Liver (tissue), 9 donors: ENCODE measurements around the gene WWOX. TPM values are rescaled to one million over a fixed set of nuclear protein-coding genes. Genes with fewer than 3 reads are reported as not detected.

Experiments used
- DNase-seq: peaks from one replicate; pipeline ENCODE4 v3.0.0-alpha.2; 2017; ENCODE audit warnings: low spot score
- H3K27ac ChIP-seq, 2 donors: one replicate each; pipeline ENCODE4 v1.7.0; 2013; ENCODE audit warnings: inconsistent platforms in 2 of 2, low read length in 2 of 2, control low read depth in 1 of 2, low read depth in 1 of 2, mild to moderate bottlenecking in 1 of 2
- H3K27me3 ChIP-seq, 4 donors: one replicate each; pipeline versions ENCODE4 v1.6.1 to v1.7.0; 2013; ENCODE audit warnings: low read length in 3 of 4, inconsistent platforms in 1 of 4, mild to moderate bottlenecking in 1 of 4, moderate library complexity in 1 of 4; ENCODE audit not compliant: control insufficient read depth in 4 of 4, insufficient read depth in 4 of 4
- H3K36me3 ChIP-seq, 4 donors: one replicate each; pipeline versions ENCODE4 v1.6.1 to v1.7.0; 2013; ENCODE audit warnings: low read length in 3 of 4, mild to moderate bottlenecking in 3 of 4, low read depth in 1 of 4, moderate library complexity in 1 of 4; ENCODE audit not compliant: control insufficient read depth in 4 of 4, insufficient read depth in 3 of 4
- H3K4me1 ChIP-seq, 4 donors: one replicate each; pipeline versions ENCODE4 v1.6.1 to v1.7.0; 2013; ENCODE audit warnings: low read length in 3 of 4, mild to moderate bottlenecking in 3 of 4, moderate library complexity in 1 of 4; ENCODE audit not compliant: control insufficient read depth in 4 of 4, insufficient read depth in 4 of 4
- H3K4me3 ChIP-seq, 3 donors: one replicate each; pipeline versions ENCODE4 v1.6.1 to v1.7.0; 2013; ENCODE audit warnings: low read length in 3 of 3, control low read depth in 1 of 3, low read depth in 1 of 3, mild to moderate bottlenecking in 1 of 3
- H3K9ac ChIP-seq, 2 donors: one replicate each; pipeline ENCODE4 v1.7.0; 2013; ENCODE audit warnings: low read length in 2 of 2, mild to moderate bottlenecking in 2 of 2, moderate library complexity in 2 of 2, control low read depth in 1 of 2, low read depth in 1 of 2
- H3K9me3 ChIP-seq, 4 donors: one replicate each; pipeline versions ENCODE4 v1.6.1 to v1.7.0; 2013; ENCODE audit warnings: low read length in 3 of 4; ENCODE audit not compliant: control insufficient read depth in 4 of 4
- EGR1 ChIP-seq, 2 donors: IDR thresholded peaks; 2 replicates each; pipeline ENCODE4 v1.6.1; 2016 to 2018; ENCODE audit warnings: antibody characterized with exemption in 2 of 2, low read depth in 2 of 2
- FOXA1 ChIP-seq: IDR thresholded peaks from 2 replicates; pipeline ENCODE4 v1.6.1; 2016; ENCODE audit warnings: antibody characterized with exemption
- HNF4A ChIP-seq, 2 donors: conservative IDR thresholded peaks; 2 replicates each; pipeline ENCODE4 v1.6.1; 2016; ENCODE audit warnings: antibody characterized with exemption in 2 of 2, mild to moderate bottlenecking in 2 of 2
- HNF4G ChIP-seq: IDR thresholded peaks from 2 replicates; pipeline ENCODE4 v1.6.1; 2016; ENCODE audit warnings: antibody characterized with exemption
- RAD21 ChIP-seq, 2 donors: IDR thresholded peaks; 2 replicates each; pipeline ENCODE4 v1.6.1; 2016; ENCODE audit warnings: antibody characterized with exemption in 2 of 2, mild to moderate bottlenecking in 2 of 2
- RXRA ChIP-seq, 2 donors: IDR thresholded peaks; 2 replicates each; pipeline ENCODE4 v1.6.1; 2017 to 2018; ENCODE audit warnings: antibody characterized with exemption in 2 of 2, mild to moderate bottlenecking in 1 of 2
- SP1 ChIP-seq: IDR thresholded peaks from 2 replicates; pipeline ENCODE4 v1.6.1; 2018; ENCODE audit warnings: antibody characterized with exemption, mild to moderate bottlenecking
- TAF1 ChIP-seq: conservative IDR thresholded peaks from 2 replicates; pipeline ENCODE4 v1.6.1; 2016; ENCODE audit warnings: antibody characterized with exemption, mild to moderate bottlenecking
- WGBS: extraction: QIAGEN DNeasy Blood & Tissue Kit; methylation state at CpG from one replicate; pipeline ENCODE4 v1.1.7; 2013; 5-methylcytosine and 5-hydroxymethylcytosine counted together
- polyA plus RNA-seq, 2 donors: library from polyadenylated mRNA; stranded (reverse) in 1 of 2; unstranded in 1 of 2; fragments of 200-250 nt in 1 of 2; fragments of >200 nt in 1 of 2; fragmentation: Nextera tagmentation in 1 of 2; extraction: Ambion mirVana in 1 of 2; gene quantifications; one replicate each; pipeline versions ENCODE4 v1.2.1 to v1.2.3, GENCODE V29; 2013 to 2015
- total RNA-seq, 2 donors: library from RNA; depleted of rRNA; stranded (reverse); fragments of >200 nt; gene quantifications; one replicate each; pipeline ENCODE4 v1.2.3, GENCODE V29; 2014
- TF ChIP-seq, protein P1 (sequence below): IDR thresholded peaks from 2 replicates; pipeline ENCODE4 v1.6.1; 2016; ENCODE audit warnings: antibody characterized with exemption
- TF ChIP-seq, protein P2 (sequence below): IDR thresholded peaks from 2 replicates; pipeline ENCODE4 v1.6.1; 2016; ENCODE audit warnings: antibody characterized with exemption, mild to moderate bottlenecking
- TF ChIP-seq, protein P3 (sequence below): fragments of 150-350 bp; IDR thresholded peaks from 2 replicates; pipeline ENCODE4 v1.5.1; 2017; ENCODE audit warnings: improper control_type of control experiment, low read depth, low read length; ENCODE audit not compliant: missing input control
- donor health status: healthy.
- donor health status: healthy.
- donor health status: healthy.
- donor health status: healthy.
- donor health status: healthy.

WWOX gene
- total and polyA plus RNA-seq, 4 donors = 9.8 to 46.0 (median 15.3) TPM

DNA sequence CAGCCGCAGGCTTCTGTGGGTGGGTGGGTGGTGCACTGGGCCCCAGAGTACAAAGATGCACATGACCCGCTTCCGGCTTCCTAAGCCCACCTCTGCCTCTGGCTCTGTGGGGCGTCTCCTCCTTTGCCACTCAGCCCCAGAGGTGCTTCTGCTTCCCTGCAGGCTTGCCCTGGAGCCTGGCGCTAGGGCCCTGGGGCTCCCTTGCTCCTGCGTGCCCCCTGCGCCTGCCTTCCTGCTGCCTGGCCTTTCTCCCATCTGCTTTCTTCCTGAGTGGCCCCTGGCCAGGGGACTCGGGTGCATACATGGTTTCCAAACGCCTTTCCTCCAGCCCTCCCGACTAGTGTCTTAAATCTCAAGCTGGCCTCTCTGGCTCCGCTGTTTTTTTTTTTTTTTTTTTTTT is 3.4 kb downstream of the WWOX start:
- Histone ChIP-seq H3K27me3 (no peaks in the 10 kb centered on the region), H3K9me3 (no peaks in the 10 kb centered on the region), H3K4me3 (no peak overlapping the region), H3K9ac (no peak overlapping the region), H3K36me3 (no peaks in the 10 kb centered on the region), H3K27ac (no peak overlapping the region), H3K4me1 (peaks cover 5 to 13% (median 9%) of the 10 kb centered on the region in 4 donors)
- TF ChIP-seq TAF1 = no peak
- no peak for TF ChIP-seq SP1
- TF ChIP-seq, protein P1, sequence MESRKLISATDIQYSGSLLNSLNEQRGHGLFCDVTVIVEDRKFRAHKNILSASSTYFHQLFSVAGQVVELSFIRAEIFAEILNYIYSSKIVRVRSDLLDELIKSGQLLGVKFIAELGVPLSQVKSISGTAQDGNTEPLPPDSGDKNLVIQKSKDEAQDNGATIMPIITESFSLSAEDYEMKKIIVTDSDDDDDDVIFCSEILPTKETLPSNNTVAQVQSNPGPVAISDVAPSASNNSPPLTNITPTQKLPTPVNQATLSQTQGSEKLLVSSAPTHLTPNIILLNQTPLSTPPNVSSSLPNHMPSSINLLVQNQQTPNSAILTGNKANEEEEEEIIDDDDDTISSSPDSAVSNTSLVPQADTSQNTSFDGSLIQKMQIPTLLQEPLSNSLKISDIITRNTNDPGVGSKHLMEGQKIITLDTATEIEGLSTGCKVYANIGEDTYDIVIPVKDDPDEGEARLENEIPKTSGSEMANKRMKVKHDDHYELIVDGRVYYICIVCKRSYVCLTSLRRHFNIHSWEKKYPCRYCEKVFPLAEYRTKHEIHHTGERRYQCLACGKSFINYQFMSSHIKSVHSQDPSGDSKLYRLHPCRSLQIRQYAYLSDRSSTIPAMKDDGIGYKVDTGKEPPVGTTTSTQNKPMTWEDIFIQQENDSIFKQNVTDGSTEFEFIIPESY = no peak
- TF ChIP-seq, protein P2, sequence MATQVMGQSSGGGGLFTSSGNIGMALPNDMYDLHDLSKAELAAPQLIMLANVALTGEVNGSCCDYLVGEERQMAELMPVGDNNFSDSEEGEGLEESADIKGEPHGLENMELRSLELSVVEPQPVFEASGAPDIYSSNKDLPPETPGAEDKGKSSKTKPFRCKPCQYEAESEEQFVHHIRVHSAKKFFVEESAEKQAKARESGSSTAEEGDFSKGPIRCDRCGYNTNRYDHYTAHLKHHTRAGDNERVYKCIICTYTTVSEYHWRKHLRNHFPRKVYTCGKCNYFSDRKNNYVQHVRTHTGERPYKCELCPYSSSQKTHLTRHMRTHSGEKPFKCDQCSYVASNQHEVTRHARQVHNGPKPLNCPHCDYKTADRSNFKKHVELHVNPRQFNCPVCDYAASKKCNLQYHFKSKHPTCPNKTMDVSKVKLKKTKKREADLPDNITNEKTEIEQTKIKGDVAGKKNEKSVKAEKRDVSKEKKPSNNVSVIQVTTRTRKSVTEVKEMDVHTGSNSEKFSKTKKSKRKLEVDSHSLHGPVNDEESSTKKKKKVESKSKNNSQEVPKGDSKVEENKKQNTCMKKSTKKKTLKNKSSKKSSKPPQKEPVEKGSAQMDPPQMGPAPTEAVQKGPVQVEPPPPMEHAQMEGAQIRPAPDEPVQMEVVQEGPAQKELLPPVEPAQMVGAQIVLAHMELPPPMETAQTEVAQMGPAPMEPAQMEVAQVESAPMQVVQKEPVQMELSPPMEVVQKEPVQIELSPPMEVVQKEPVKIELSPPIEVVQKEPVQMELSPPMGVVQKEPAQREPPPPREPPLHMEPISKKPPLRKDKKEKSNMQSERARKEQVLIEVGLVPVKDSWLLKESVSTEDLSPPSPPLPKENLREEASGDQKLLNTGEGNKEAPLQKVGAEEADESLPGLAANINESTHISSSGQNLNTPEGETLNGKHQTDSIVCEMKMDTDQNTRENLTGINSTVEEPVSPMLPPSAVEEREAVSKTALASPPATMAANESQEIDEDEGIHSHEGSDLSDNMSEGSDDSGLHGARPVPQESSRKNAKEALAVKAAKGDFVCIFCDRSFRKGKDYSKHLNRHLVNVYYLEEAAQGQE = no peak
- TF ChIP-seq RXRA (IDR thresholded peaks at IDR 0.05) = no peak
- no peak for DNase-seq
- 88% methylated on average over 11 of the region's 11 CpGs for WGBS

DNA sequence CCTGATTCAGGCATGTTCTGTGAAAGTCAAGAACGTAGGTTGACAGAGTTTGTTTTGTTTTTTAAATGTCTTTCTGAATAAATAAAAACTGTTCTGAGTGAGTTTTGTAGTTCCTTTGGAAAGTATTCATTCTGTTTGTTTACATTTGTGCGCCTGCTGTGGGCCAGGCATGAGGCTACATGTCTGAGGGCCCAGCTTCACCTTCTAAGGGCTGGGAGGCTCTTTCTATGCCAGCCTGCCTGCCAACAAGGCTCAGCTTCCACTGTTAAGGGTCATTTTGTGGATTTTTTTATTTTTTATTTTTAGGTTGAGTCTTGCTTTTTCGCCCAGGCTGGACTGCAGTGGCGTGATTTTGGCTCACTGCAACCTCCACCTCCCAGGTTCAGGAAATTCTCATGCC is 6.1 kb downstream of the WWOX start:
- WGBS = 84% methylated on average over 4 of the region's 4 CpGs
- H3K9ac ChIP-seq = no peak overlapping the region
- DNase-seq = no peak
- no peaks in the 10 kb centered on the region for H3K9me3 ChIP-seq
- no peak overlapping the region for H3K4me3 ChIP-seq
- no peak for TF ChIP-seq HNF4A (conservative IDR thresholded peaks at IDR 0.05)
- TF ChIP-seq, protein P3, sequence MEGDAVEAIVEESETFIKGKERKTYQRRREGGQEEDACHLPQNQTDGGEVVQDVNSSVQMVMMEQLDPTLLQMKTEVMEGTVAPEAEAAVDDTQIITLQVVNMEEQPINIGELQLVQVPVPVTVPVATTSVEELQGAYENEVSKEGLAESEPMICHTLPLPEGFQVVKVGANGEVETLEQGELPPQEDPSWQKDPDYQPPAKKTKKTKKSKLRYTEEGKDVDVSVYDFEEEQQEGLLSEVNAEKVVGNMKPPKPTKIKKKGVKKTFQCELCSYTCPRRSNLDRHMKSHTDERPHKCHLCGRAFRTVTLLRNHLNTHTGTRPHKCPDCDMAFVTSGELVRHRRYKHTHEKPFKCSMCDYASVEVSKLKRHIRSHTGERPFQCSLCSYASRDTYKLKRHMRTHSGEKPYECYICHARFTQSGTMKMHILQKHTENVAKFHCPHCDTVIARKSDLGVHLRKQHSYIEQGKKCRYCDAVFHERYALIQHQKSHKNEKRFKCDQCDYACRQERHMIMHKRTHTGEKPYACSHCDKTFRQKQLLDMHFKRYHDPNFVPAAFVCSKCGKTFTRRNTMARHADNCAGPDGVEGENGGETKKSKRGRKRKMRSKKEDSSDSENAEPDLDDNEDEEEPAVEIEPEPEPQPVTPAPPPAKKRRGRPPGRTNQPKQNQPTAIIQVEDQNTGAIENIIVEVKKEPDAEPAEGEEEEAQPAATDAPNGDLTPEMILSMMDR = no peak
- TF ChIP-seq TAF1 = no peak
- TF ChIP-seq EGR1 (IDR thresholded peaks at IDR 0.05; ENCODE audit: low read depth in 2 of 2) = no peak
- TF ChIP-seq FOXA1 = no peak
- TF ChIP-seq HNF4G = no peak
- no peak for TF ChIP-seq SP1
- TF ChIP-seq RXRA (IDR thresholded peaks at IDR 0.05) = no peak
- no peak for TF ChIP-seq RAD21 (IDR thresholded peaks at IDR 0.05)
- TF ChIP-seq, protein P2 = no peak
- TF ChIP-seq, protein P1 = no peak
- H3K27me3 ChIP-seq = no peaks in the 10 kb centered on the region
- H3K36me3 ChIP-seq = peaks cover 0 to 5% (median 0%) of the 10 kb centered on the region in 4 donors
- peaks cover 0 to 5% (median 2%) of the 10 kb centered on the region in 4 donors for H3K4me1 ChIP-seq
- no peak overlapping the region for H3K27ac ChIP-seq
